ENCODE measurements around the gene TULP1.

TULP1 gene

DNA sequence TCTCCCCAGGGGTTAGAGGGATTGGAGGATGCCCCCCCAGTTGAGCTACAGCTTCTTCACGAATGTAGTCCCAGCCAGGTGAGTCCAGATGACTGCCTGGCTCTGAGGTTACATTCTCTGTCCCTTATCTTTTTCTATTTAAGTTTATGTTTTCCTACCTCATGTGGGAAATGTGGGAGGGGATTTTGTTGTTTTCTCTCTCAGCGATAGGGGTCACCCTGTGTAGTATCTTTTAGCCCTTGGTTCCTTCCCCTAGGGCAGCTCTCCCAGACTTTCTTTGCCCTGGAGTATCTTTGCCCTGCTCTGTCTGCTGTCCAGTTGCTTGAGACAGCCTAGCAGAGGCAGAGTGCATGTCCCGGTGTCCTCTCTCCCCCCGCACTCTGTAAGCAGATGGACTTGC, 54.8 kb downstream of the TULP1 start:
- Histone ChIP-seq H3K27me3 (ENCODE audit: insufficient read depth, insufficient read length) (no peaks in the 10 kb centered on the region), H3K9ac (ENCODE audit: insufficient read length, low read depth) (no peak overlapping the region), H3K4me3 (ENCODE audit: insufficient read length, low read depth) (no peak overlapping the region), H3K9me3 (ENCODE audit: insufficient read depth, low read length) (no peaks in the 10 kb centered on the region), H3K36me3 (ENCODE audit: insufficient read depth, insufficient read length, low read length) (peaks cover 47% of the 10 kb centered on the region), H3K4me1 (ENCODE audit: insufficient read depth, insufficient read length) (peaks cover 7% of the 10 kb centered on the region)
- TF ChIP-seq YY1 (IDR thresholded peaks at IDR 0.05; ENCODE audit: insufficient read depth, insufficient read length) (no peak), ZNF274 (IDR thresholded peaks at IDR 0.05; ENCODE audit: low read depth, low read length) (no peak), SUZ12 (IDR thresholded peaks at IDR 0.05; ENCODE audit: extremely low read depth, insufficient read depth, insufficient read length) (no peak)
- no peak for DNase-seq (ENCODE audit: low read depth, low spot score)

DNA sequence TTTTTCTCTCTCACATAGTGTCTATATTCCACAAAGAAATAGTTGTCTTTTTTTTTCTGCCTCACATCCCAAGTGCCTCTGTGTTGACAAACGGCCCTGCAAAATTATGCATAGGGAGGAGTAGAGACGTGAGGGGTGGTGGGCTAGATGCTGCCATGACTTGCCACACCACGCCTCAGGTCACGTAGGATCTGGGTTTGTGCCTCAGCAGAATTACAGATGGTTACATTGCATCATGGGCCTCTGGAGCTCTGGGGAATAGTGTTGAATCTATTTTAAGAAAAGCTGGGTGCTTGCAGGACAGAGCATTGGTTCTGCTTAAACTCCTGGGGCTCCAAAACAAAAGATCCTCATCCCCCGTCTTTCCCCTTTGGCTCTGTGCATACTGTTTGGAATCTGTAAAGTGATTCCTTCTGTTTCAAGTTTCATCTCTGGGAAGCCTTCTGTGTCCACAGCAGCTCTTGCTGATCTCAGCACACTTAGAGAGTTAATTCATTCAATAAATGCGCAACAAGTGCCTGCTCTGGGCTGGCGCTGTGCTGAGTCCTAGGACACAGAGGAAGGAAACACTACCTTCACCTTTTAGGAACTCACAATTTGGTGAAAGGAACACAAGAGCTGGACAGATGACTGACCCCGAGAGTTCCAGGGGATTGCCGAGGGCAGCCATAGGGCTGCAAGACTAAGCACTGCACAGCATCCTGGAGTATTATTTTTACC, 58.1 kb downstream of the TULP1 start:
- Histone ChIP-seq H3K4me3 (ENCODE audit: insufficient read length, low read depth) (no peak overlapping the region), H3K27me3 (ENCODE audit: insufficient read depth, insufficient read length) (no peaks in the 10 kb centered on the region), H3K9me3 (ENCODE audit: insufficient read depth, low read length) (no peaks in the 10 kb centered on the region), H3K36me3 (ENCODE audit: insufficient read depth, insufficient read length, low read length) (peaks cover 36% of the 10 kb centered on the region), H3K9ac (ENCODE audit: insufficient read length, low read depth) (peak overlapping the region; percentile 51), H3K4me1 (ENCODE audit: insufficient read depth, insufficient read length) (peaks cover 7% of the 10 kb centered on the region)
- TF ChIP-seq ZNF274 (IDR thresholded peaks at IDR 0.05; ENCODE audit: low read depth, low read length) = no peak
- TF ChIP-seq YY1 (IDR thresholded peaks at IDR 0.05; ENCODE audit: insufficient read depth, insufficient read length) = no peak
- TF ChIP-seq SUZ12 (IDR thresholded peaks at IDR 0.05; ENCODE audit: extremely low read depth, insufficient read depth, insufficient read length) = no peak
- no peak for DNase-seq (ENCODE audit: low read depth, low spot score)

DNA sequence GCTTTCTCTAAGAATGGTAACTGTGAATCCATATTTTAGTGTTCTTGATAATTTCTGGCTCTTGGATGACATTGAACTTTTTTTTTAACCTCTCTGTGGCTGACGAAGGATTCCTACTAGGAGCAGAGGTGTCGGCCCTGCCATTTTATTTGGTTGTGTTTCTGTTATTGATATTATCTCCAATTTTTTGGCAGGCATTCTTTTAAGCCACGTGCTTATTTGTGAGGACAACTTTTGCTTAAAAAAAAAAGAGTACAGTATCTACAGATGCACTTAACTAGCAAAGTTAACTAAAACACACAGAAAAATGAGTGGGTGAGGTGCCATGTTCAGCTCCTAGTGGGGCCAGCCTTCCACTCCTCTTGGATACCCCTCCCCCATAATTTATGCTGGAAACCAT, 59.5 kb downstream of the TULP1 start:
- Histone ChIP-seq H3K9ac (ENCODE audit: insufficient read length, low read depth) (peak overlapping the region; percentile 70), H3K27me3 (ENCODE audit: insufficient read depth, insufficient read length) (no peaks in the 10 kb centered on the region), H3K36me3 (ENCODE audit: insufficient read depth, insufficient read length, low read length) (peaks cover 27% of the 10 kb centered on the region), H3K9me3 (ENCODE audit: insufficient read depth, low read length) (no peaks in the 10 kb centered on the region), H3K4me3 (ENCODE audit: insufficient read length, low read depth) (peak overlapping the region; percentile 65), H3K4me1 (ENCODE audit: insufficient read depth, insufficient read length) (peaks cover 7% of the 10 kb centered on the region)
- TF ChIP-seq ZNF274 (IDR thresholded peaks at IDR 0.05; ENCODE audit: low read depth, low read length) (no peak), SUZ12 (IDR thresholded peaks at IDR 0.05; ENCODE audit: extremely low read depth, insufficient read depth, insufficient read length) (no peak), YY1 (IDR thresholded peaks at IDR 0.05; ENCODE audit: insufficient read depth, insufficient read length) (no peak)
- DNase-seq (ENCODE audit: low read depth, low spot score) = no peak

GRCh38 chr6:35452183-35453090, 60.3 kb downstream of the TULP1 start, which contains the start of gene FANCE:
Gene FANCE, plus strand, starts transcription at chr6:35452338. Its CDS starts 208 bp downstream, at chr6:35452546.
- peak; percentile 87 for DNase-seq (ENCODE audit: low read depth, low spot score)
- Histone ChIP-seq H3K9me3 (ENCODE audit: insufficient read depth, low read length) (no peaks in the 10 kb centered on the region), H3K27me3 (ENCODE audit: insufficient read depth, insufficient read length) (no peaks in the 10 kb centered on the region), H3K4me1 (ENCODE audit: insufficient read depth, insufficient read length) (peaks cover 7% of the 10 kb centered on the region), H3K36me3 (ENCODE audit: insufficient read depth, insufficient read length, low read length) (peaks cover 19% of the 10 kb centered on the region), H3K4me3 (ENCODE audit: insufficient read length, low read depth) (peak within 1 kb of the TSS; percentile 65), H3K9ac (ENCODE audit: insufficient read length, low read depth) (peak within 1 kb of the TSS; percentile 70)
- TF ChIP-seq SUZ12 (IDR thresholded peaks at IDR 0.05; ENCODE audit: extremely low read depth, insufficient read depth, insufficient read length) (no peak), ZNF274 (IDR thresholded peaks at IDR 0.05; ENCODE audit: low read depth, low read length) (no peak), YY1 (IDR thresholded peaks at IDR 0.05; ENCODE audit: insufficient read depth, insufficient read length) (no peak)

DNA sequence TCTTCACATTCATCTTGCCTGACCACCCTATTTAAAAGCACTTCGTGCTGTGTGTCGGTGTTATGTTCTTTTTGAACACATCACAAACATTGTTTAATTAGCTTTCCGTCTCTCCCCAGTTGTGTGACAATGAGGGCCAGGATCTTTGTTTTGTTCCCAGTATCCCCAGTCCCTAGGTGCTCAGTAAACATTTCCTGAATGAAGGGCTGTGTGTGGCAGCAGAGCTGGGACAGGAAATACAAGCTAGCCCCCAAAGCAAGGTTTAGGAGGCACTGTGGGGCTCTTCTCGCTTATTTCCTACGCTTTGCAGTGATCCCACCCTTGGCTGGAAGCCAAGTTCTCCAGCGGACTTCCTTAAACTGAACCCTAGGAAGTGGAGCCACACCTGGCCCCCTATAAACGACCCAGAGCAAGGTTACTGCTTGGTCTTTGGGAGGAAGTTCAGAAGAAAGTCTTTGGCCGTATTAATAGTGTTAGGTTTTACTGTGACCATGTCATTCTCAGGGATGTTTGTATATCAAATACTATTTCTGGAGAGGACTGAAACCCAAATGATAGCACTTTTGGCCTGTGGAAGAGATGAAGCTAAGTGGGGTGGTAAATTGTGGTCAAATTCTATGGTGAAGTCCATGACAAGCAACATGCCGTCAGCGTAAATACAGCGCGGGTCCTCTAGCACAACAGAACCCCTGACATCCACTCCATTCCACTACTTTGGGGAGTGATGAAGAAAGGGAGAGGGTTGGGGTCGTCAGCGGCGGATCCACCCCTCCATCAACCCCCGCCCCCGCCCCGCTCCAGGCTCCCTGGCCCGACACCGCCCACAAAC, 61.1 kb downstream of the TULP1 start:
- Histone ChIP-seq H3K36me3 (ENCODE audit: insufficient read depth, insufficient read length, low read length) (peaks cover 11% of the 10 kb centered on the region), H3K27me3 (ENCODE audit: insufficient read depth, insufficient read length) (no peaks in the 10 kb centered on the region), H3K4me1 (ENCODE audit: insufficient read depth, insufficient read length) (peaks cover 7% of the 10 kb centered on the region), H3K9me3 (ENCODE audit: insufficient read depth, low read length) (no peaks in the 10 kb centered on the region), H3K4me3 (ENCODE audit: insufficient read length, low read depth) (no peak overlapping the region), H3K9ac (ENCODE audit: insufficient read length, low read depth) (no peak overlapping the region)
- DNase-seq (ENCODE audit: low read depth, low spot score) = no peak
- TF ChIP-seq ZNF274 (IDR thresholded peaks at IDR 0.05; ENCODE audit: low read depth, low read length) (no peak), SUZ12 (IDR thresholded peaks at IDR 0.05; ENCODE audit: extremely low read depth, insufficient read depth, insufficient read length) (no peak), YY1 (IDR thresholded peaks at IDR 0.05; ENCODE audit: insufficient read depth, insufficient read length) (no peak)

- no peak overlapping the region for H3K9ac ChIP-seq (ENCODE audit: insufficient read length, low read depth)
- no peaks in the 10 kb centered on the region for H3K27me3 ChIP-seq (ENCODE audit: insufficient read depth, insufficient read length)
- H3K4me1 ChIP-seq (ENCODE audit: insufficient read depth, insufficient read length) = peaks cover under 1% of the 10 kb centered on the region
- no peaks in the 10 kb centered on the region for H3K9me3 ChIP-seq (ENCODE audit: insufficient read depth, low read length)
- H3K36me3 ChIP-seq (ENCODE audit: insufficient read depth, insufficient read length, low read length) = no peaks in the 10 kb centered on the region
- no peak for TF ChIP-seq ZNF274 (IDR thresholded peaks at IDR 0.05; ENCODE audit: low read depth, low read length)
- no peak for DNase-seq (ENCODE audit: low read depth, low spot score)
- no peak overlapping the region for H3K4me3 ChIP-seq (ENCODE audit: insufficient read length, low read depth)
Observed at GRCh38 chr6:35449287-35449881, 63.3 kb downstream of the TULP1 start.
